ENCODE results near the gene SYK.

DNA sequence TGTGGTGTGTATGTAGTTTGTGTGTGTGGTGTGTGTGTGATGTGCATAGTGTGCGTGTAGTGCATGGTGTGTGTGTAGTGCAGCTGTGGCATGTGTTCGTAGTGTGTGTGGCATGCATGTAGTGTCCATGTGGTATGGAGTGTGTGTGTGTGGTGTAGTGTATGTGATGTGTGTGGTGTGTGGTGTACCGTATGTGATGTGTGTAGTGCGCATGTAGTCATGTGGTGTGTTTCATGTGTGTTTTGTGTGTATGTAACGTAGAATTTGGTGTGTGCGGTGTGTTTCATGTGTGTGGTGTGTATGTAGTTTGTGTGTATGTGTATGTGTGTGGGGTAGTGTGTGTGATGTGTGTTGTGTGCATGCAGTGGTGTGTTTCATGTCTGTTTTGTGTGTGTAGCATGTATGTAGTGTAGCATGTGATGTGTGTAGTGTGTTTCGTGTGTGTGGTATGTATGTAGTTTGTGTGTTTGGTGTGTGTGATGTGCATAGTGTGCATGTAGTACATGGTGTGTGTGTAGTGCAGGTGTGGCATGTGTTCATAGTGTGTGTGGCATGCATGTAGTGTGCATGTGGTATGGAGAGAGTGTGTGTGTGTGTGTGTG, 40.7 kb downstream of the SYK start:
- TF ChIP-seq, protein P1, sequence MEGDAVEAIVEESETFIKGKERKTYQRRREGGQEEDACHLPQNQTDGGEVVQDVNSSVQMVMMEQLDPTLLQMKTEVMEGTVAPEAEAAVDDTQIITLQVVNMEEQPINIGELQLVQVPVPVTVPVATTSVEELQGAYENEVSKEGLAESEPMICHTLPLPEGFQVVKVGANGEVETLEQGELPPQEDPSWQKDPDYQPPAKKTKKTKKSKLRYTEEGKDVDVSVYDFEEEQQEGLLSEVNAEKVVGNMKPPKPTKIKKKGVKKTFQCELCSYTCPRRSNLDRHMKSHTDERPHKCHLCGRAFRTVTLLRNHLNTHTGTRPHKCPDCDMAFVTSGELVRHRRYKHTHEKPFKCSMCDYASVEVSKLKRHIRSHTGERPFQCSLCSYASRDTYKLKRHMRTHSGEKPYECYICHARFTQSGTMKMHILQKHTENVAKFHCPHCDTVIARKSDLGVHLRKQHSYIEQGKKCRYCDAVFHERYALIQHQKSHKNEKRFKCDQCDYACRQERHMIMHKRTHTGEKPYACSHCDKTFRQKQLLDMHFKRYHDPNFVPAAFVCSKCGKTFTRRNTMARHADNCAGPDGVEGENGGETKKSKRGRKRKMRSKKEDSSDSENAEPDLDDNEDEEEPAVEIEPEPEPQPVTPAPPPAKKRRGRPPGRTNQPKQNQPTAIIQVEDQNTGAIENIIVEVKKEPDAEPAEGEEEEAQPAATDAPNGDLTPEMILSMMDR (IDR thresholded peaks at IDR 0.05): no peak
- TF ChIP-seq EZH2 (IDR thresholded peaks at IDR 0.05; ENCODE audit: borderline replicate concordance, insufficient read depth, low read depth, low read length, poor library complexity, severe bottlenecking): no peak

All from B cell (primary cell).